HEK293T (cell line): ENCODE data around the gene TMA7.
A peak's percentile ranks its signal among the peaks of the same experiment; 100 is the strongest.

Experiments used
- CTCF ChIA-PET: fragments of 350-600 bp; formaldehyde crosslinking; extraction: SDS; loops from one replicate; lab custom pipeline; 2021; ENCODE audit warnings: antibody characterized with exemption, inconsistent platforms; lab: Yijun Ruan, JAX
- POLR2A ChIA-PET: fragments of 350-600 bp; formaldehyde crosslinking; extraction: SDS; loops from one replicate; lab custom pipeline; 2020; ENCODE audit warnings: antibody characterized with exemption, inconsistent platforms; lab: Yijun Ruan, JAX
- DNase-seq: peaks from one replicate; pipeline ENCODE4 v3.0.0; 2012; ENCODE audit warnings: mixed read lengths; ENCODE audit errors: extremely low spot score
- ARNT ChIP-seq: fragments of 450-650 bp; IDR thresholded peaks from 2 replicates; pipeline ENCODE4 v1.6.1; 2017; ENCODE audit warnings: mild to moderate bottlenecking
- BHLHE40 ChIP-seq: fragments of 450-650 bp; IDR thresholded peaks from 2 replicates; pipeline ENCODE4 v1.6.1; 2016; ENCODE audit warnings: mild to moderate bottlenecking, moderate library complexity, borderline replicate concordance
- CTBP1 ChIP-seq: fragments of 450-650 bp; IDR thresholded peaks from 2 replicates; pipeline ENCODE4 v1.6.1; 2016; ENCODE audit warnings: borderline replicate concordance
- ELF4 ChIP-seq: fragments of 450-650 bp; IDR thresholded peaks from 2 replicates; pipeline ENCODE4 v1.6.1; 2017; ENCODE audit warnings: antibody characterized with exemption
- FOXA1 ChIP-seq: fragments of 450-650 bp; IDR thresholded peaks from 2 replicates; pipeline ENCODE4 v1.6.1; 2016; ENCODE audit warnings: mild to moderate bottlenecking
- FOXK2 ChIP-seq: fragments of 450-650 bp; IDR thresholded peaks from 2 replicates; pipeline ENCODE4 v1.6.1; 2016; ENCODE audit warnings: mild to moderate bottlenecking
- FOXM1 ChIP-seq: fragments of 450-650 bp; IDR thresholded peaks from 2 replicates; pipeline ENCODE4 v1.6.1; 2017; ENCODE audit warnings: mild to moderate bottlenecking, borderline replicate concordance
- HDGF ChIP-seq: fragments of 450-650 bp; IDR thresholded peaks from 2 replicates; pipeline ENCODE4 v1.6.1; 2017; ENCODE audit warnings: antibody characterized with exemption, borderline replicate concordance
- L3MBTL2 ChIP-seq: fragments of 450-650 bp; conservative IDR thresholded peaks from 2 replicates; pipeline ENCODE4 v1.6.1; 2016; ENCODE audit warnings: mild to moderate bottlenecking
- LEF1 ChIP-seq: fragments of 450-650 bp; IDR thresholded peaks from 2 replicates; pipeline ENCODE4 v1.6.1; 2017; ENCODE audit warnings: mild to moderate bottlenecking, borderline replicate concordance
- NFRKB ChIP-seq: fragments of 450-650 bp; IDR thresholded peaks from 2 replicates; pipeline ENCODE4 v1.6.1; 2016; ENCODE audit warnings: mild to moderate bottlenecking, moderate library complexity
- SP1 ChIP-seq: fragments of 450-650 bp; IDR thresholded peaks from 2 replicates; pipeline ENCODE4 v1.6.1; 2017
- SUZ12 ChIP-seq: fragments of 450-650 bp; IDR thresholded peaks from 2 replicates; pipeline ENCODE4 v1.6.1; 2016; ENCODE audit warnings: mild to moderate bottlenecking
- TARDBP ChIP-seq: fragments of 450-650 bp; IDR thresholded peaks from 2 replicates; pipeline ENCODE4 v1.6.1; 2016
- ZNF384 ChIP-seq: fragments of 450-650 bp; IDR thresholded peaks from 2 replicates; pipeline ENCODE4 v1.6.1; 2016
- TF ChIP-seq, protein P1 (sequence below): fragments of 450-650 bp; IDR thresholded peaks from 2 replicates; pipeline ENCODE4 v1.6.1; 2016

TMA7 gene

DNA sequence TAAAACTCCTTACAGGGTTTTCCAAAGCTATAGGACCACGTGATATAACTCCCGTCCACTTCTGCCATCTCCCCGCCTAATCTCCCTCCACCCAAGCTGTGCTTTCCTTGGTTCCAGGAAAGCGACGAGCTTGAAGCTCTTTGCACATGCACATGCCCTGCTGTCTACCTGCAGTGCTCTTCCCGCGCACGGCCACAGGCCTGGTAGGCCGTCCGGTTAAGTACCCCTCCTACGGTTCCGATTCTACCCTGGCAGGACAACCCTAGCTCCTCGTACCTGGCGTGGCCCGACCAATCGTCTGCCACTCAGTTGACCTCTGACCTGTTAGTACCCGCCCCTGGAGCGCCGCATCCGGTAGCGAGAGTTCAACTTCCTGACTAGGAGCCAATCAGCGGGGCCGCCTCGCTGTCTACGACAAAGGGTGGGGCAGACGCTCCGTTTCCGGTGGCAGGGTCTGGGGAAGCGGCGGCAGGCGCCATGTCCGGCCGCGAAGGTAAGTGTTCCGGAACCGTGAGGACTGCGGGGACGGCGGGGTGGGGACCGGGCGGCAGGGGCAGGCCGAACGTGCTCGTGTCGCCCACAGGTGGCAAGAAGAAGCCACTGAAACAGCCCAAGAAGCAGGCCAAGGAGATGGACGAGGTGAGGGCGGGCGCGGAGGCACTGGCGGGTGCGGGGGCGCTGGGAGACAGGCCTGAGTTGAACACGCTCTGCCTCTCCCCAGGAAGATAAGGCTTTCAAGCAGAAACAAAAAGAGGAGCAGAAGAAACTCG, at the start of gene TMA7, which contains the start of gene CCDC51:
Gene TMA7, plus strand, starts transcription at position 438 of the 770 bp plus-strand sequence. Its CDS starts 40 bp downstream, at position 478.
Gene CCDC51, minus strand, starts transcription at position 300 of the 770 bp plus-strand sequence. CDS start 4,991 bp downstream, outside the sequence.
- DNase-seq = peak; percentile 97
- POLR2A ChIA-PET = interaction anchor here (0.5 to 2.2 kb wide), 35 partner anchors 8 to 615 kb away, joined by 3 to 19 read pairs (median 4); partner anchors contain the start of genes CDC25A, CELSR3, PFKFB4 and PLXNB1
- CTCF ChIA-PET = interaction anchor here (0.7 to 2.7 kb wide), 6 partner anchors 33 to 187 kb away, joined by 3 to 21 read pairs (median 3); no protein-coding TSS in a partner anchor

DNA sequence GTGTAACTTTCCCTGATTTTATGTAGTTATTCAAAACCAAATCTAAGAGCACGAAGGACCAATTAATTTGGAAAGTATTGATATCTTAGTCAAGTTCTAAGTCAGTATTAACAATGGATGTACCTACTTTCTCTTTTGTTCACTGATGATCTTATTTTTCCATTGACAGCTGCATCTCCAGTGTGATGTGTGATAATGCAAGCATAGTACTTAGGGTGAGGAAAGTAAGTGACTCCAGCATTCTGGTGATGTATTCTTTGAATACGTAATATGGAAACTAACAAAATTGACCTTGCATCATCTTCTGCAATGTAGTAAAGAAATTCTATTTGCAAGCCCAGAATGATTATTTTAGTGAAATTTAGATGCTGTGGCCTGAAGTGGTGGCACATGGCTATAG, 45.7 kb upstream of the TMA7 start:
- ChIA-PET CTCF (no interaction called here), POLR2A (no interaction called here)
- DNase-seq = no peak
- no peak for TF ChIP-seq SP1
- no peak for TF ChIP-seq FOXK2
- no peak for TF ChIP-seq ZNF384
- TF ChIP-seq, protein P1, sequence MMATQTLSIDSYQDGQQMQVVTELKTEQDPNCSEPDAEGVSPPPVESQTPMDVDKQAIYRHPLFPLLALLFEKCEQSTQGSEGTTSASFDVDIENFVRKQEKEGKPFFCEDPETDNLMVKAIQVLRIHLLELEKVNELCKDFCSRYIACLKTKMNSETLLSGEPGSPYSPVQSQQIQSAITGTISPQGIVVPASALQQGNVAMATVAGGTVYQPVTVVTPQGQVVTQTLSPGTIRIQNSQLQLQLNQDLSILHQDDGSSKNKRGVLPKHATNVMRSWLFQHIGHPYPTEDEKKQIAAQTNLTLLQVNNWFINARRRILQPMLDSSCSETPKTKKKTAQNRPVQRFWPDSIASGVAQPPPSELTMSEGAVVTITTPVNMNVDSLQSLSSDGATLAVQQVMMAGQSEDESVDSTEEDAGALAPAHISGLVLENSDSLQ = no peak
- no peak for TF ChIP-seq FOXA1
- no peak for TF ChIP-seq ELF4
- no peak for TF ChIP-seq TARDBP
- no peak for TF ChIP-seq ARNT

More for the DNA sequence above, at the start of gene TMA7, which contains the start of gene CCDC51:
- TF ChIP-seq, protein P1 = peak; percentile 95
- TF ChIP-seq LEF1 (no peak), NFRKB (no peak), L3MBTL2 (peak; percentile 98), ELF4 (peak; percentile 76), TARDBP (no peak), ZNF384 (no peak), ARNT (no peak), CTBP1 (no peak), FOXA1 (no peak), BHLHE40 (no peak), SUZ12 (no peak)

DNA sequence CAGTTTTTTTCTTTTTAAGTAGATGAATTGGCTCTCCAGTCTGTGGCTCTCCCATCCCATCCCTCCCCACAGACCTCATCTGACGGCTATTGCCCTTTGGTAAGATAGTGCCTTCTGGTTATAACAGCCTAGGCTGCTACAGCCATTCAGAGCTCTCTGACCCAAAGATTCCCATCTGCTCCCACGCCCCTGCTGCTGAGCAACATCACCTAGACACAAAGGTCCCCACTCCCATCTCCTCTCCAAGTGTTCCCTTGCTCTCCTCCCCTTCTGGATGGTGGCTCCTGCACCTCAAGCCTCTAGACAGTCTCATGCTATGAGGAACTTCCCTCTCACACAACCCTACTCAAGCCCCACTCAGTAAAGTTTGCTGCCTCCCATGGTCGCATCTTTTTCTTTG, 44.3 kb upstream of the TMA7 start:
- no peak for DNase-seq
- TF ChIP-seq ZNF384 = no peak
- TF ChIP-seq FOXA1 = no peak
- no peak for TF ChIP-seq CTBP1
- TF ChIP-seq, protein P1 = no peak
- no peak for TF ChIP-seq FOXK2
- TF ChIP-seq SUZ12 = no peak
- TF ChIP-seq NFRKB = no peak
- POLR2A ChIA-PET = interaction anchor here (1.1 kb wide), 1 partner anchor 44 kb away, joined by 4 read pairs; the partner anchor contains the start of genes CCDC51 and TMA7
- CTCF ChIA-PET = interaction anchor here (2.6 kb wide), 1 partner anchor 41 kb away, joined by 10 read pairs; no protein-coding TSS in a partner anchor

DNA sequence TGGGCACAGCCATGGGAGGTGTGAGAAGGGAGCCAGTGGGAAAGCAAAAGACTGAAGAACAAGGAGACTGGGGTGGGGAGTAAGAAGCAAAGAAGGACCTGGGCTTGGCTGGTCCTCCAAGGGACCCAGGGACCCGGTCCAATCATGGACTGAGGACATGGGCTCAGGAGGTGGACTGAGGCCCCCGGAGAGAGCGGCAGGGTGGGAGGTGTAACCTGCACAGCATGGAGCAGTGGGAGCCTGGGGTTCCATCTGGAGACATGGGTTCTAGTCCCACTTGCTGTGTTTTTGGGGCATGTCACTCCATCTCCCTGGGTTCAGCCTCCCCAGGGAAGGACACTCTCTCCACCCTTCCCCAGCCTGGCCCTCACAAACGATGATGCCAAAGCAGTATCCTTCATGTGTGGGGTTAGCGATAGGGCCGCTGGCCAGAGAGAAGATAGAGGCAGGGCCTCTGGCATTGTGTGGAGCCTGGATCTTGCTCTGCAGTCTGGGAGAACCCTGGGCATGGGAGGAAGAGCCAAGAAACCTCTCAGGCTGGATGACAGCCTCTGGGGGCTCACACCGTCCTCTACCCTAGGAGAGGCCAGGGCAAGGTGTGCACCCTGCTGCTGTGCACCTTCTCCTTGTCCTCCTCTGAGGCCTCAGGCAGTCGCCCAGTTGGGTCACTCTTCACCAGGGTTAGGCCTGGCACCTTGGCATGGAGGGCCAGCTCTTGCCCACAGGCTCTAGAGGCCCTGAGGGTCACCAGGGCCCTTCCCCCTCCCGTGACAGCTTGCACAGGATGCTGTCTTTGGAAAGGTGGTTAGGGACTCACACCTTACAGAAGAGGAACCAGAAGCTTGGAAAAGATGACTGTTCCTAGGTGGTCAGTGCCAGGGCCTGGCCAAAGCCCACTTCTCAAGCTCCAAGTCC, 42.0 kb upstream of the TMA7 start:
- no peak for DNase-seq
- TF ChIP-seq CTBP1 (no peak), HDGF (no peak), SUZ12 (no peak), ARNT (no peak), LEF1 (no peak), FOXA1 (no peak), L3MBTL2 (no peak), ELF4 (no peak), TARDBP (no peak), FOXK2 (no peak), BHLHE40 (no peak), FOXM1 (no peak), NFRKB (no peak), SP1 (no peak), ZNF384 (no peak)
- TF ChIP-seq, protein P1 = no peak
- POLR2A ChIA-PET = interaction anchor here (0.6 kb wide), 1 partner anchor 42 kb away, joined by 3 read pairs; the partner anchor contains the start of genes CCDC51 and TMA7
- CTCF ChIA-PET = interaction anchor here (8.0 kb wide), 1 partner anchor 37 kb away, joined by 213 read pairs; no protein-coding TSS in a partner anchor
